Endothelial cell (in vitro differentiated cells): ENCODE data around the gene GATAD2B. TPM values are rescaled to one million over a fixed set of nuclear protein-coding genes. Genes with fewer than 3 reads are reported as not detected.

Experiments
- DNase-seq: peaks from one replicate; pipeline ENCODE4 v3.0.0; 2021; ENCODE audit warnings: low spot score
- H3K27ac Mint-ChIP-seq: one replicate; pipeline ENCODE4 v1.8.0; 2021; ENCODE audit warnings: mixed read lengths, inconsistent platforms; ENCODE audit not compliant: unreplicated experiment
- H3K27me3 Mint-ChIP-seq: one replicate; pipeline ENCODE4 v1.8.0; 2021; ENCODE audit warnings: mild to moderate bottlenecking, moderate library complexity, mixed read lengths, inconsistent platforms; ENCODE audit not compliant: unreplicated experiment
- H3K36me3 Mint-ChIP-seq: one replicate; pipeline ENCODE4 v1.8.0; 2021; ENCODE audit warnings: mild to moderate bottlenecking, low read depth, mixed read lengths, inconsistent platforms; ENCODE audit not compliant: unreplicated experiment
- H3K4me1 Mint-ChIP-seq: one replicate; pipeline ENCODE4 v1.8.0; 2021; ENCODE audit warnings: mild to moderate bottlenecking, mixed read lengths, inconsistent platforms; ENCODE audit not compliant: unreplicated experiment
- H3K4me3 Mint-ChIP-seq: one replicate; pipeline ENCODE4 v1.8.0; 2021; ENCODE audit warnings: mild to moderate bottlenecking, mixed read lengths, inconsistent platforms; ENCODE audit not compliant: unreplicated experiment
- H3K9me3 Mint-ChIP-seq: one replicate; pipeline ENCODE4 v1.8.0; 2021; ENCODE audit warnings: mixed read lengths, inconsistent platforms; ENCODE audit not compliant: unreplicated experiment
- total RNA-seq: library from RNA; stranded (reverse); fragmentation: NEBNext Ultra II Directional; extraction: Animal tissue kit (Norgen Biotek cat#: 25700); gene quantifications from one replicate; pipeline ENCODE4 v1.2.1, GENCODE V29; 2021; ENCODE audit not compliant: unreplicated experiment
- TF ChIP-seq, protein P1 (sequence below): fragments of 200-600 bp; sonication (generic); IDR thresholded peaks from one replicate; pipeline ENCODE4 v1.5.0; 2021; ENCODE audit warnings: antibody characterized with exemption; ENCODE audit not compliant: unreplicated experiment

GATAD2B gene
- total RNA-seq, 1 donor from 2014 or later, result 45.4 TPM

DNA sequence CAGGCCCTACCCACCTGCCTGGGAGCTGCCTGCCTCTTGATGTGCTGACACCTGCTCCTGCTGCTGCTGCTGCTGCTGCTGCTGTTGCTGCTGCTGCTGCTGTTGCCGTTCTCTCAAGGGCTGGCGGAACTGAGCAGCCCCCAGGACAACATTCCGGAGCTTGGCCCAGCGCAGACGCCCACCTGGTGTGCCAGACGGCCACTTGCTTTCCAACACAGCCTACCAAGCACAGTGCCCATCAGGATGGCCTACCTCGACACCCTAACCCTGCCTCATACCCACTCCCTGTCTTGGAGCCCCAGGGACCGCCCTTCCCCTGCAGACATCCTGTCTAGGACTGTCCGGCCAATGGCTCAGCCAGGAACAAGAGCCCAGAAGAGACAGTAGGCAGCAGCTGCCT, 12.0 kb upstream of the GATAD2B start:
- TF ChIP-seq, protein P1, sequence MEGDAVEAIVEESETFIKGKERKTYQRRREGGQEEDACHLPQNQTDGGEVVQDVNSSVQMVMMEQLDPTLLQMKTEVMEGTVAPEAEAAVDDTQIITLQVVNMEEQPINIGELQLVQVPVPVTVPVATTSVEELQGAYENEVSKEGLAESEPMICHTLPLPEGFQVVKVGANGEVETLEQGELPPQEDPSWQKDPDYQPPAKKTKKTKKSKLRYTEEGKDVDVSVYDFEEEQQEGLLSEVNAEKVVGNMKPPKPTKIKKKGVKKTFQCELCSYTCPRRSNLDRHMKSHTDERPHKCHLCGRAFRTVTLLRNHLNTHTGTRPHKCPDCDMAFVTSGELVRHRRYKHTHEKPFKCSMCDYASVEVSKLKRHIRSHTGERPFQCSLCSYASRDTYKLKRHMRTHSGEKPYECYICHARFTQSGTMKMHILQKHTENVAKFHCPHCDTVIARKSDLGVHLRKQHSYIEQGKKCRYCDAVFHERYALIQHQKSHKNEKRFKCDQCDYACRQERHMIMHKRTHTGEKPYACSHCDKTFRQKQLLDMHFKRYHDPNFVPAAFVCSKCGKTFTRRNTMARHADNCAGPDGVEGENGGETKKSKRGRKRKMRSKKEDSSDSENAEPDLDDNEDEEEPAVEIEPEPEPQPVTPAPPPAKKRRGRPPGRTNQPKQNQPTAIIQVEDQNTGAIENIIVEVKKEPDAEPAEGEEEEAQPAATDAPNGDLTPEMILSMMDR, result no peak
- H3K4me3 Mint-ChIP-seq, result no peak overlapping the region
- H3K9me3 Mint-ChIP-seq, result no peaks in the 10 kb centered on the region
- peaks cover 3% of the 10 kb centered on the region for H3K27me3 Mint-ChIP-seq
- no peaks in the 10 kb centered on the region for H3K4me1 Mint-ChIP-seq
- DNase-seq, result no peak
- peak overlapping the region; percentile 17 for H3K27ac Mint-ChIP-seq
- H3K36me3 Mint-ChIP-seq, result peaks cover 36% of the 10 kb centered on the region

DNA sequence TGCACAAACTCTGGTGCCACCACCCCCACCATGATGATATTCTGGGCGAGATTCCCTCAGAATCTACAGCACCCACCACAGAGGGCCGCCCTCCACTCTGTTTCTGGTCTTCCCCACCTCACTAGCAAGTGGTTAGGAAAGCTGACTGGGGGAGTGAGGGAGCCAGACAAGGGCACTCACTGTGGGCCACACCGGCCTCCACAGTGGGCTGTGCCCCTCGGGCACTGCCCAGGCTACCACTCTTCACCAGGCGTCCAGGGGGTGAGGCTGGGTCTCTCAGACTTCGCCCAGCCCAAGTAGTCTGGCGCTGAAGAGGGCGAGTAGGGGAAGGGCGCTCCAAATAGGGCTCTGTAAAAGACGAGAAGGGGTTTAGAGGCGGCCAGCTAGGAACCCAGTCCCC, 11.2 kb upstream of the GATAD2B start:
- peaks cover 3% of the 10 kb centered on the region for H3K27me3 Mint-ChIP-seq
- no peaks in the 10 kb centered on the region for H3K9me3 Mint-ChIP-seq
- TF ChIP-seq, protein P1, result no peak
- H3K36me3 Mint-ChIP-seq, result peaks cover 38% of the 10 kb centered on the region
- DNase-seq, result no peak
- peaks cover 3% of the 10 kb centered on the region for H3K4me1 Mint-ChIP-seq
- no peak overlapping the region for H3K4me3 Mint-ChIP-seq
- H3K27ac Mint-ChIP-seq, result no peak overlapping the region

DNA sequence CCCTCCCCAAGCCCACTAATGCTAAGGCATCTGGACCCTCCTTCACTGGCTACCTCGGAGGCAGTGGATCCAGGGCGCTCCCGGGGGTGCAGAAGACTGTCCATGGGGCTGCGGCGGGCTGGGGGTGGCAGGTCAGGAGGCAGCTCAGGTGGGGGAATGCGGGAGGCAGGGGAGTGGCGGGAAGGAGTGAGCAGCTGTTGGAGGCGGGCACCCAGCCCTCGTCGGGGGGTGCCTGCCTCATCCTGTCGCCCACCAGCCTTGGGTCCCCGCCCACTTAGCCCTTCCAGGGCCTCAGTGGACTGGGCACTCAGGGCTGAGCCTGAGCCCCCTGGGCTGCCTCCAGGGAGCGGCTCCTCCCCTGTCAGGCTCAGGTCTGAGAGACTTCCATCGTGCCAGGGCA, 10.7 kb upstream of the GATAD2B start:
- Mint-ChIP-seq H3K4me3 (no peak overlapping the region), H3K27me3 (peaks cover 3% of the 10 kb centered on the region), H3K27ac (no peak overlapping the region), H3K9me3 (no peaks in the 10 kb centered on the region), H3K36me3 (peaks cover 37% of the 10 kb centered on the region), H3K4me1 (peaks cover 8% of the 10 kb centered on the region)
- DNase-seq, result no peak
- TF ChIP-seq, protein P1, result no peak

DNA sequence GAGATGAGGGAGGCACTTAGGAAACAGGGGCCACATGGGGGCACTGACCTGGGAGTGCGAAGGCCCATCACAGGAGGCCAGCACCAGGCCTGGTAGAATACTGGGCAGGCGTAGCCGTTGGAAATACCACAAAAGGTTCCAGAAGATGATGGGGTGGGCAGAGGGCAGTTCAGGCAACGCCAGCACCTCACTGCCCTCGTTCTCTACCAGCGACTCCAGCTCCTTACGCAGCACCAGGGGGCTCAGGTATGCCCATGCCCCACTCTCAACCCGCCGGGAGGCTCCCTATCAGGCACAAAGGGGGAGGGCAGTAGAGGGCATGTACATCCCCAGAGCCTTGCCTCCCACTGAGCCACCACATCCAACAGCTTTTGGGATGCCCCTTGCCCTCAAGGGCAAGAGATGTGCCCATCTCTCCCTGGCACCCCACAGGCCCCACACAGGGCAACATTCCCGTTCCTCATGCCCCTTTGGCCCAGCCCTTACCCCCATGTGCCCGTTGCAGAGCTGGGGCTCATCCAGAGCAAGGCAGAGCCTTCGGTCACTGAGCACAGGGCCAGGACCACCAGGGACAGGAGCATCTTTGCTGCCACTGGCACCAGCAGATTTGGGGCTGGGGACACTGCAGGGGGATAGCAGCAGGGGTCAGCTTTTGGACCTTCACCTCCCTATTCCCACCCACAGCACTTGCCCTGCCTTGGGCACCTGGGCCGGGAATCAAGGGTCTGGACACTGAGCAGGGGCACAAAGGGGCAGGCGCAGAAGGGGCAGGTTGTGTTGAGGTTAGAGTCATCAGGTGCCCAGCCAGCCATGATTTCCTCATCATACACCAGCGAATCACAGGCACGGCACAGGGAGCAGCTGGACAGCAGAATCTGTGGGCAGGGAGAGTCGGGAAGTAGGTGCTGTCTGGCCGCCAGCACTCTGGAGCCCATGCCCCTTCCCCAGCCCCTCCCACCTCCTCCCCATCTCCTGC, 9.7 kb upstream of the GATAD2B start:
- TF ChIP-seq, protein P1, result no peak
- no peak overlapping the region for H3K27ac Mint-ChIP-seq

More for the DNA sequence above, 9.7 kb upstream of the GATAD2B start:
- Mint-ChIP-seq H3K4me1 (peaks cover 13% of the 10 kb centered on the region), H3K4me3 (no peak overlapping the region), H3K9me3 (no peaks in the 10 kb centered on the region), H3K36me3 (peaks cover 32% of the 10 kb centered on the region), H3K27me3 (peaks cover 3% of the 10 kb centered on the region)
- DNase-seq, result no peak
